ENCODE results near the gene ADGRV1.

The ADGRV1 gene

DNA sequence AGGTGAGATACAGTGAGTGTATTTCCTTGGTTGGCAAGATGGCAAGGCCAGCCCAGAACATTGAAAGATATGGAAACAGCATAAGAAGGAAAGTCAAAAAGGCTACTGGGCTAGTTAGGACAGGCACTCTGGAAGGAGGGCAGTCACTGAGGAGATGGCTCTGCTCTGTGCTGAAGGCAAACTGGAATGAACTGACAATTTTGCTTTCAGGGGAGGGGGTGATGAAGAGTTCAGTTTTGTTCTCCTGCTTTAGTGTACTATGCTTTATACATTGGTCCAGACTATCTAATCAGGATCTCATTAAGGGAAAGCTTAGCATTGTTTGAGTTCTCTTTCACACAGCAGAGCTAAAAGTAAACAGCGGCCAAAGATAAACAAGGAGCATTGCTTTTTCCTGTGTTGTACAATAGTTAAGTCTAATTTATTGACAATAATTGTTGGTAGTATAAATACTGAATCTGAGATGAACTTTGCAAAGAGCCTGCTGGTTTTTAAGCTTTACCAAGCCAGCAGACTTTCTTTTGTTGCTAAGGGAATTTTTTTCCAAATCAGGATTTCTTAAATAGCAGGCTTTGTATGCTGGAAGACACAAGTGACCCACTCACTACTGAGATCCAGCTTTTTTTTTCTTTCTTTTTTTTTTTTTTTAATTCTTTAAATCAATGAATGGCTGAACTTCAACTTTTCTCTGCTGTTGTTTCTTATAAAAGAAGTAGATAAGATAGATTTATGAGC, 469.0 kb downstream of the ADGRV1 start:
- H3K27ac ChIP-seq (ENCODE audit: extremely low read depth, low read depth, low read length), result no peak overlapping the region
- no peak overlapping the region for H3K4me3 ChIP-seq (ENCODE audit: low read depth, low read length)
- no peaks in the 10 kb centered on the region for H3K9me3 ChIP-seq (ENCODE audit: control insufficient read depth, insufficient read depth, low read depth, low read length)
- no peaks in the 10 kb centered on the region for H3K36me3 ChIP-seq (ENCODE audit: control insufficient read depth in 2 of 2, insufficient read depth in 1 of 2, low read length in 2 of 2)
- CTCF ChIA-PET, result interaction anchor here (0.7 to 0.8 kb wide), 2 partner anchors 357 to 711 kb away, joined by 3 to 4 read pairs; no protein-coding TSS in a partner anchor
- no peak for TF ChIP-seq TCF7L2 (IDR thresholded peaks at IDR 0.05; ENCODE audit: borderline replicate concordance, low read depth, low read length)
- TF ChIP-seq ZNF548 (tag by site-specific recombination; IDR thresholded peaks at IDR 0.05), result no peak
- TF ChIP-seq, protein P1, sequence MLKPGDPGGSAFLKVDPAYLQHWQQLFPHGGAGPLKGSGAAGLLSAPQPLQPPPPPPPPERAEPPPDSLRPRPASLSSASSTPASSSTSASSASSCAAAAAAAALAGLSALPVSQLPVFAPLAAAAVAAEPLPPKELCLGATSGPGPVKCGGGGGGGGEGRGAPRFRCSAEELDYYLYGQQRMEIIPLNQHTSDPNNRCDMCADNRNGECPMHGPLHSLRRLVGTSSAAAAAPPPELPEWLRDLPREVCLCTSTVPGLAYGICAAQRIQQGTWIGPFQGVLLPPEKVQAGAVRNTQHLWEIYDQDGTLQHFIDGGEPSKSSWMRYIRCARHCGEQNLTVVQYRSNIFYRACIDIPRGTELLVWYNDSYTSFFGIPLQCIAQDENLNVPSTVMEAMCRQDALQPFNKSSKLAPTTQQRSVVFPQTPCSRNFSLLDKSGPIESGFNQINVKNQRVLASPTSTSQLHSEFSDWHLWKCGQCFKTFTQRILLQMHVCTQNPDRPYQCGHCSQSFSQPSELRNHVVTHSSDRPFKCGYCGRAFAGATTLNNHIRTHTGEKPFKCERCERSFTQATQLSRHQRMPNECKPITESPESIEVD (tag by site-specific recombination; IDR thresholded peaks at IDR 0.05), result peak; percentile 73
- TF ChIP-seq SCRT1 (tag by site-specific recombination; IDR thresholded peaks at IDR 0.05; ENCODE audit: borderline replicate concordance), result no peak
- TF ChIP-seq ZNF426 (tag by site-specific recombination; IDR thresholded peaks at IDR 0.05), result no peak
- TF ChIP-seq ZNF239 (tag by site-specific recombination; IDR thresholded peaks at IDR 0.05), result no peak
- H3K4me1 ChIP-seq (ENCODE audit: control insufficient read depth, insufficient read depth, low read length), result peaks cover 42% of the 10 kb centered on the region
- POLR2A ChIA-PET, result no interaction called here

- Histone ChIP-seq H3K4me3 (ENCODE audit: low read depth, low read length) (no peak overlapping the region), H3K9me3 (ENCODE audit: control insufficient read depth, insufficient read depth, low read depth, low read length) (no peaks in the 10 kb centered on the region), H3K4me1 (ENCODE audit: control insufficient read depth, insufficient read depth, low read length) (peaks cover 33% of the 10 kb centered on the region), H3K27ac (ENCODE audit: extremely low read depth, low read depth, low read length) (no peak overlapping the region), H3K36me3 (ENCODE audit: control insufficient read depth in 2 of 2, insufficient read depth in 1 of 2, low read length in 2 of 2) (no peaks in the 10 kb centered on the region)
- ChIA-PET POLR2A (no interaction called here), CTCF (no interaction called here)
- TF ChIP-seq ZEB2 (tag by site-specific recombination; IDR thresholded peaks at IDR 0.05) (0 out of 2 replicates have a peak, but pooled peaks have one; percentile 38), YY1 (tag by site-specific recombination; IDR thresholded peaks at IDR 0.05) (no peak), ZNF580 (tag by site-specific recombination; IDR thresholded peaks at IDR 0.05) (0 out of 2 replicates have a peak, but pooled peaks have one; percentile 46), PRDM4 (tag by site-specific recombination; IDR thresholded peaks at IDR 0.05) (no peak), ZNF324 (tag by site-specific recombination; IDR thresholded peaks at IDR 0.05) (no peak), SCRT2 (tag by site-specific recombination; IDR thresholded peaks at IDR 0.05) (no peak), ZNF624 (tag by site-specific recombination; IDR thresholded peaks at IDR 0.05) (no peak), ZNF843 (tag by site-specific recombination; IDR thresholded peaks at IDR 0.05) (no peak)
- TF ChIP-seq, protein P2, sequence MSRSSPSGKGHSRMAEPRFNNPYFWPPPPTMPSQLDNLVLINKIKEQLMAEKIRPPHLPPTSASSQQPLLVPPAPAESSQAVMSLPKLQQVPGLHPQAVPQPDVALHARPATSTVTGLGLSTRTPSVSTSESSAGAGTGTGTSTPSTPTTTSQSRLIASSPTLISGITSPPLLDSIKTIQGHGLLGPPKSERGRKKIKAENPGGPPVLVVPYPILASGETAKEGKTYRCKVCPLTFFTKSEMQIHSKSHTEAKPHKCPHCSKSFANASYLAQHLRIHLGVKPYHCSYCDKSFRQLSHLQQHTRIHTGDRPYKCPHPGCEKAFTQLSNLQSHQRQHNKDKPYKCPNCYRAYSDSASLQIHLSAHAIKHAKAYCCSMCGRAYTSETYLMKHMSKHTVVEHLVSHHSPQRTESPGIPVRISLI (tag by site-specific recombination; IDR thresholded peaks at IDR 0.05), result peak; percentile 84; the same call in 1 of the 2 replicates
Measured at GRCh38 chr5:91028499-91028956, 469.9 kb downstream of the ADGRV1 start.
